Mesothelial cell of epicardium (in vitro differentiated cells): Measurements from ENCODE around the gene SCCPDH. TPM values are rescaled to one million over a fixed set of nuclear protein-coding genes. Genes with fewer than 3 reads are reported as not detected.

Experiments
- DNase-seq, 2 experiments: peaks; one replicate each; pipeline ENCODE4 v3.0.0; 2021; ENCODE audit warnings: low spot score in 2 of 2; ENCODE audit not compliant: unreplicated experiment in 2 of 2
- H3K27ac Mint-ChIP-seq: 2 replicates; pipeline ENCODE4 v1.8.0; 2021; ENCODE audit warnings: mixed read lengths
- H3K27me3 Mint-ChIP-seq: 2 replicates; pipeline ENCODE4 v1.8.0; 2021; ENCODE audit warnings: low read depth, mixed read lengths
- H3K36me3 Mint-ChIP-seq: 2 replicates; pipeline ENCODE4 v1.8.0; 2021; ENCODE audit warnings: mixed read lengths
- H3K4me1 Mint-ChIP-seq: 2 replicates; pipeline ENCODE4 v1.8.0; 2021; ENCODE audit warnings: mixed read lengths
- H3K4me3 Mint-ChIP-seq: 2 replicates; pipeline ENCODE4 v1.8.0; 2021; ENCODE audit warnings: mild to moderate bottlenecking, moderate library complexity, mixed read lengths
- H3K9me3 Mint-ChIP-seq: 2 replicates; pipeline ENCODE4 v1.8.0; 2021; ENCODE audit warnings: mixed read lengths
- CTCF ChIP-seq: fragments of 200-600 bp; sonication (generic); IDR thresholded peaks from one replicate; pipeline ENCODE4 v1.5.0; 2021; ENCODE audit warnings: antibody characterized with exemption; ENCODE audit not compliant: unreplicated experiment
- total RNA-seq: library from RNA; stranded (reverse); gene quantifications from 3 replicates; pipeline ENCODE4 v1.2.1, GENCODE V29; 2021

The SCCPDH gene
- total RNA-seq, 1 donor from 2014 or later = 35.1 TPM

GRCh38 chr1:246778663-246779062, 54.5 kb downstream of the SCCPDH start:
- DNase-seq = no peak
- H3K4me1 Mint-ChIP-seq = no peaks in the 10 kb centered on the region
- H3K36me3 Mint-ChIP-seq = peaks cover 42% of the 10 kb centered on the region
- no peaks in the 10 kb centered on the region for H3K9me3 Mint-ChIP-seq
- TF ChIP-seq CTCF = no peak
- H3K27me3 Mint-ChIP-seq = no peaks in the 10 kb centered on the region
- no peak overlapping the region for H3K27ac Mint-ChIP-seq
- no peak overlapping the region for H3K4me3 Mint-ChIP-seq

- Mint-ChIP-seq H3K36me3 (peaks cover 35% of the 10 kb centered on the region), H3K27me3 (no peaks in the 10 kb centered on the region), H3K4me3 (no peak overlapping the region), H3K9me3 (no peaks in the 10 kb centered on the region), H3K4me1 (no peaks in the 10 kb centered on the region), H3K27ac (no peak overlapping the region)
- no peak for TF ChIP-seq CTCF
- no peak for DNase-seq
These were observed 55.5 kb downstream of the SCCPDH start for GRCh38 chr1:246779561-246780175.

- H3K27ac Mint-ChIP-seq = no peak overlapping the region
- no peak for DNase-seq
These were observed 56.1 kb downstream of the SCCPDH start for GRCh38 chr1:246780264-246780663.

GRCh38 chr1:246781212-246781611, 57.0 kb downstream of the SCCPDH start:
- DNase-seq = no peak
- no peaks in the 10 kb centered on the region for H3K27me3 Mint-ChIP-seq
- peak overlapping the region; percentile 56 for H3K27ac Mint-ChIP-seq
- peaks cover 29% of the 10 kb centered on the region for H3K36me3 Mint-ChIP-seq
- no peaks in the 10 kb centered on the region for H3K4me1 Mint-ChIP-seq
- H3K4me3 Mint-ChIP-seq = no peak overlapping the region
- no peak for TF ChIP-seq CTCF
- H3K9me3 Mint-ChIP-seq = no peaks in the 10 kb centered on the region

More at GRCh38 chr1:246780264-246780663, 56.1 kb downstream of the SCCPDH start:
- Mint-ChIP-seq H3K4me3 (no peak overlapping the region), H3K27me3 (no peaks in the 10 kb centered on the region), H3K4me1 (no peaks in the 10 kb centered on the region), H3K9me3 (no peaks in the 10 kb centered on the region), H3K36me3 (peaks cover 34% of the 10 kb centered on the region)
- TF ChIP-seq CTCF = no peak

GRCh38 chr1:246782120-246782900, 58.1 kb downstream of the SCCPDH start:
- Mint-ChIP-seq H3K4me3 (no peak overlapping the region), H3K27ac (no peak overlapping the region), H3K4me1 (no peaks in the 10 kb centered on the region), H3K27me3 (no peaks in the 10 kb centered on the region), H3K9me3 (no peaks in the 10 kb centered on the region), H3K36me3 (peaks cover 19% of the 10 kb centered on the region)
- no peak for TF ChIP-seq CTCF
- no peak for DNase-seq
